Esophagus squamous epithelium (tissue), 5 donors: Measurements from ENCODE around the gene RHOH. TPM values are rescaled to one million over a fixed set of nuclear protein-coding genes. Genes with fewer than 3 reads are reported as not detected.

Source experiments
- DNase-seq: peaks from one replicate; lab custom pipeline; 2025; lab: John Stamatoyannopoulos, UW
- H3K27ac ChIP-seq, 4 donors: fragments of 200-600 bp; sonication (generic); one replicate each; pipeline ENCODE4 v1.5.1; 2016 to 2019; ENCODE audit warnings: mild to moderate bottlenecking in 1 of 4
- H3K27me3 ChIP-seq, 4 donors: fragments of 200-600 bp; sonication (generic); 1 replicate in 3 of 4; 2 replicates in 1 of 4; pipeline versions ENCODE4 v1.5.1 to v1.6.0; 2017 to 2021; ENCODE audit warnings: antibody characterized with exemption in 1 of 4
- H3K36me3 ChIP-seq, 3 donors: fragments of 200-600 bp; sonication (generic); one replicate each; pipeline ENCODE4 v1.5.1; 2016 to 2019
- H3K4me1 ChIP-seq, 3 donors: fragments of 200-600 bp; sonication (generic); one replicate each; pipeline ENCODE4 v1.5.1; 2017 to 2019
- H3K4me3 ChIP-seq, 4 donors: fragments of 200-600 bp; sonication (generic); 1 replicate in 3 of 4; 2 replicates in 1 of 4; pipeline ENCODE4 v1.5.1; 2016 to 2019; ENCODE audit warnings: mild to moderate bottlenecking in 2 of 4, moderate library complexity in 1 of 4
- H3K9me3 ChIP-seq, 3 donors: fragments of 200-600 bp; sonication (generic); one replicate each; pipeline ENCODE4 v1.5.1; 2016 to 2019
- CTCF ChIP-seq, 6 experiments: fragments of 450-650 bp in 4 of 6; fragments of 200-600 bp in 2 of 6; sonication (generic) in 2 of 6; IDR thresholded peaks; one replicate each; pipeline ENCODE4 v1.5.1; 2016 to 2019; ENCODE audit warnings: antibody characterized with exemption in 6 of 6, mild to moderate bottlenecking in 4 of 6, moderate library complexity in 4 of 6
- POLR2A ChIP-seq, 4 donors: fragments of 450-650 bp; IDR thresholded peaks; one replicate each; pipeline ENCODE4 v1.6.1; 2017; ENCODE audit warnings: antibody characterized with exemption in 4 of 4, mild to moderate bottlenecking in 4 of 4, moderate library complexity in 3 of 4
- WGBS, 2 donors: methylation state at CpG; one replicate each; pipeline ENCODE4 v1.1.5; 2018; 5-methylcytosine and 5-hydroxymethylcytosine counted together
- intact Hi-C: fragments of 100-400 bp; cut with DNase I; formaldehyde crosslinking; loops from one replicate; pipeline ENCODE4 v1.15.0; 2022
- total RNA-seq, 4 donors: library from RNA; depleted of rRNA; stranded (reverse); fragments of >200 nt; gene quantifications; one replicate each; pipeline ENCODE4 v1.1.0, GENCODE V29; 2016
- donor health status: DM: yes; HTN: yes; CAD: no.

RHOH gene
- total RNA-seq, 4 donors from 2014 or later, result 0.79 to 5.0 (median 2.2) TPM

DNA sequence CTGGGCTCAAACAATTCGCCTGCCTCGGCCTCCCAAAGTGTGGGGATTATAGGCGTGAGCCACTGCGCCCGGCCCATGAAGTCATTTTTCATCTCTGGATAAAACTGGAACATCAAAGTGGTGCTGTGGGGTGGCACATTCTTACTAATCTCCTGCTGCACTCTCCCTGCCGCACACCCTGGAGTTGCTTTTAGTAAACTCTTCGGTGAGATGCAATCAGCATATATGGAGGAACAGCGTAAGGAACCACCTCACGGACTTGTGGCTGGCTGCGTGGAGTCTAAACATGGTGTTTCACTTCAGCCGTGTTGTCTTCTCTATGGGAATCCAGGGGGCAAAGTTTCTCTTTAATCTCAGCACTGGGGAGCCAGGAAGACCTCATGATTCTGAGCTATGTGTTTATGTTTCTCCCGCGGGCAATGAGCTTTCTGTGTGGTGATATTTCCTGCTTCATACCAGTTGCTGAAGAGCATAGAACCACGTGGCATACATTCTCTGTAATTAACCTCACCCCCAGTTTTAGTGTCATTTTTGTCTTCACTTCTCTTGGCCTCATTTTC is 2.1 kb upstream of the RHOH start:
- 61 to 63% methylated on average over 14 of the region's 14 CpGs for WGBS, 2 donors
- DNase-seq, result no peak
- peak overlapping the region in 1 of 4 donors; percentile 27 for H3K4me3 ChIP-seq
- H3K36me3 ChIP-seq, result no peaks in the 10 kb centered on the region
- H3K27ac ChIP-seq, result peak overlapping the region in 2 of 4 donors; percentile 54 to 67
- TF ChIP-seq CTCF (IDR thresholded peaks at IDR 0.05) (no peak), POLR2A (IDR thresholded peaks at IDR 0.05) (peak in 1 of 4 donors; percentile 70)
- no peaks in the 10 kb centered on the region for H3K4me1 ChIP-seq
- H3K27me3 ChIP-seq, result no peaks in the 10 kb centered on the region
- H3K9me3 ChIP-seq, result no peaks in the 10 kb centered on the region
- intact Hi-C loops, result no loop called here

DNA sequence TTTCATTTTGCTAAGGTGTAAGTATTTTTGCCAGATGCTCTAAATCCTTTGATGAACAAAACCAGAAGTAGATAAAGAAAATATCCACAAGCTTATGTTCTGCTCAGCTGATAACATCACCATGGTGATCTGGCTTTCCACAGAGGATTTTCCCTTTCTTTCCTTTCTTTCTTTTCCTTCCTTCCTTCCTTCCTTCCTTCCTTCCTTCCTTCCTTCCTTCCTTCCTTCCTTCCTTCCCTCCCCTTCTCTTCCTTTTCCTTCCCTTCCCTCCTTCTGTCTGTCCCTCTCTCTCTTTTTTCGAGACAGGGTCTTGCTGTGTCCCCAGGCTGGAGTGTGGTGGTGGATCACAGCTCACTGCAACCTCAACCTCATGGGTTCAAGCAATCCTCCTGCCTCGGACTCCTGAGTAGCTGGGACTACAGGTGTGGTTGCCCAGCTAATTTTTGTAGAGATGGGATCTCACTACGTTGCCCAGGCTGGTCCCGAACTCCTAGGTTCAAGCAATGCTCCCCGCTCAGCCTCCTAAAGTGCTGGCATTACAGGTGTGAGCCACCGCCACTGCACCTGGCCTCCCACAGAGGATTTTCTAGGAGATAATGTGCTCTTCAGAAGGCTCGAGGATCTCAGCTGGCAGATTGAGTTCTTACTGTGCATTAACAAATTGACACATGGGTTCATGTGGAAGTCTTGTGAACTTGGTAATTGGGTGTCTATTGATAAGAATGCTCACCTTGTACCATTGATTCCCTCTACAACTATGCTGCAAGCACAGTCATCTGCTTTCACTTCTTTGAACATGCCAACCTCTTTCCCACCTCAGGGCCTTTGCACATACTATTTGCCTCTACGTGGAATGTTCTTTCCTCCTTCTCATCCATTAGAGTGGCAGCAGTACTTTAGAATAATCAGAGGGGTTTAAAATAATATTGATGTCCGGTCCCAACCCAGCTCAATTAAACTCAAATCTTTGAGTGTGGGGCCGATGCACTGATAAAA is 1.4 kb upstream of the RHOH start:
- no peaks in the 10 kb centered on the region for H3K9me3 ChIP-seq
- H3K36me3 ChIP-seq, result no peaks in the 10 kb centered on the region
- WGBS, 2 donors, result 75 to 94% methylated on average over 7 to 9 of the region's 10 CpGs
- H3K27me3 ChIP-seq, result no peaks in the 10 kb centered on the region
- TF ChIP-seq POLR2A (IDR thresholded peaks at IDR 0.05) (no peak), CTCF (IDR thresholded peaks at IDR 0.05) (no peak)
- no peaks in the 10 kb centered on the region for H3K4me1 ChIP-seq
- DNase-seq, result no peak
- intact Hi-C loops, result no loop called here
- peak overlapping the region in 2 of 4 donors; percentile 60 to 68 for H3K27ac ChIP-seq
- no peak overlapping the region for H3K4me3 ChIP-seq

GRCh38 chr4:40196272-40196671 is 559 bp upstream of the RHOH start:
- Histone ChIP-seq H3K4me3 (peak overlapping the region in 2 of 4 donors; percentile 31 to 49), H3K9me3 (no peaks in the 10 kb centered on the region), H3K27ac (peak overlapping the region in 2 of 4 donors; percentile 60 to 68), H3K4me1 (no peaks in the 10 kb centered on the region), H3K36me3 (no peaks in the 10 kb centered on the region), H3K27me3 (no peaks in the 10 kb centered on the region)
- intact Hi-C loops, result no loop called here
- no peak for DNase-seq
- TF ChIP-seq POLR2A (IDR thresholded peaks at IDR 0.05), result no peak
- TF ChIP-seq CTCF (IDR thresholded peaks at IDR 0.05), result no peak
- WGBS, 2 donors, result 68 to 94% methylated on average over 8 of the region's 8 CpGs

- Histone ChIP-seq H3K4me1 (no peaks in the 10 kb centered on the region), H3K9me3 (no peaks in the 10 kb centered on the region), H3K27ac (peak overlapping the region; percentile 54 to 77 (median 67)), H3K36me3 (no peaks in the 10 kb centered on the region), H3K4me3 (peak overlapping the region in 3 of 4 donors; percentile 25 to 49 (median 31)), H3K27me3 (no peaks in the 10 kb centered on the region)
- no peak for DNase-seq
- 61 to 76% methylated on average over 14 to 15 of the region's 15 CpGs for WGBS, 2 donors
- intact Hi-C loops, result no loop called here
- TF ChIP-seq CTCF (IDR thresholded peaks at IDR 0.05) (no peak), POLR2A (IDR thresholded peaks at IDR 0.05) (peak in 1 of 4 donors; percentile 24)
These were observed 1.3 kb downstream of the RHOH start for GRCh38 chr4:40197879-40198689.
